Stimulated activated CD4-positive, alpha-beta T cell treated with anti-CD3 and anti-CD28 coated beads, Interleukin-15, amount 100 ng/mL, for 24 hours (primary cell): ENCODE results near the gene CUX1.

ENCODE experiments used
- DNase-seq: peaks from one replicate; pipeline ENCODE4 v3.0.0-alpha.2; 2020

The CUX1 gene

DNA sequence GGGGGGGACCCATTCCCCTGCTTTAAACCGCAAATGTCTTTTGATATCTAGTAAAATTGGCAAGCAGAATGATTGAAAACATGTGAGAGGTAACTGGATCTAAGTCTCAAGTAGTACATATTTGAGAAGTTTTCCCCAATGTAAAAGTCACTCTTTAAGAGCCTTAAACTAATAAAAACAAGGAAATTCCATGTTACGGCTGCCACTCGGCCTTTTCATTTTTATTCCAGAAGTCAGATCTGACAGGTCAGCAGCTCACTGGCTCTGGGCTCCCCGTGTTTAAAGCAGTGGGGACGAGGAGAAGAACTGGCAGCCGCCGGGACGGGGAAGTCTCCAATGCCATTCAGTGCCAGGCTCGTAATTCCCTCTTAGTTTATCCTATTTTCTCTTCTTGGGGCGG, 80.7 kb downstream of the CUX1 start:
- DNase-seq: no peak

DNA sequence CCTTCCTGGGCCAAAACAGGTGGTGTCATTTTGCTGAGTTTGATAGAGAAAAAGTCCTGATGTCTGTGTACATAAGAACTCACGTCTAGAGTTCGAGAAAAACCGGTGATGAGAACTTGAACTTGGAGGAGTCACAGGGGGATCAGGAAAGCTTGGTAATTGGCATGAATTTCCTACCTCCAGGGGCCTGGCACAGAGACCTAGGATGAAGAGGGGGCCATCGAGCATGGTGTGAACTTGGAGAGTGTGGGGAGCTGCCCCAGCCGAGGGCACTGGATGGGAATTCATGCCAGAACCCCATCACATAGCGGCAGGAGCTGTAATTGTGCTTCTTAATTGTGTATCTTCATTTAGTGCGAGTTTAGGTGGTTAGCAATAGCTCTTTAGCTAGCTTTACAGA, 82.2 kb downstream of the CUX1 start:
- no peak for DNase-seq

DNA sequence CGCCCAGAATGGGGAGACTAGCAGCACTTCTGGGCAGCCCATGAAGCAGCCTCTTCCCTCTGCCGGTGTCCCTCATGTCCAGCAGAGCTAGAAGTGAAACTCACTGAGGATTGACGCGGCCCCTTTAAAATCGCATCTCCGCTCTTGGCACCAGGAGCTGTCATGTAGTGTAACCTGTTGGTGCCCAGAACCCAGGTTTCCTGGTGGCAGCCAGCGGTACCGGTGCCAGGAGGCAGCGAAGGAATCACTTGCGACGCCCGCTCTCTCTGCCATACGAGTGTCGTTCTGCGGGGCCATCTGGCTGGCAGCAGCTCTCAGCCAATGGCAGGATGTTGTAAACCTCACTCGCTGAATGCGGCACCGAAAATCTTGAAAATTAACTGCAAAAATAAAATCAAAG, 82.7 kb downstream of the CUX1 start:
- no peak for DNase-seq

DNA sequence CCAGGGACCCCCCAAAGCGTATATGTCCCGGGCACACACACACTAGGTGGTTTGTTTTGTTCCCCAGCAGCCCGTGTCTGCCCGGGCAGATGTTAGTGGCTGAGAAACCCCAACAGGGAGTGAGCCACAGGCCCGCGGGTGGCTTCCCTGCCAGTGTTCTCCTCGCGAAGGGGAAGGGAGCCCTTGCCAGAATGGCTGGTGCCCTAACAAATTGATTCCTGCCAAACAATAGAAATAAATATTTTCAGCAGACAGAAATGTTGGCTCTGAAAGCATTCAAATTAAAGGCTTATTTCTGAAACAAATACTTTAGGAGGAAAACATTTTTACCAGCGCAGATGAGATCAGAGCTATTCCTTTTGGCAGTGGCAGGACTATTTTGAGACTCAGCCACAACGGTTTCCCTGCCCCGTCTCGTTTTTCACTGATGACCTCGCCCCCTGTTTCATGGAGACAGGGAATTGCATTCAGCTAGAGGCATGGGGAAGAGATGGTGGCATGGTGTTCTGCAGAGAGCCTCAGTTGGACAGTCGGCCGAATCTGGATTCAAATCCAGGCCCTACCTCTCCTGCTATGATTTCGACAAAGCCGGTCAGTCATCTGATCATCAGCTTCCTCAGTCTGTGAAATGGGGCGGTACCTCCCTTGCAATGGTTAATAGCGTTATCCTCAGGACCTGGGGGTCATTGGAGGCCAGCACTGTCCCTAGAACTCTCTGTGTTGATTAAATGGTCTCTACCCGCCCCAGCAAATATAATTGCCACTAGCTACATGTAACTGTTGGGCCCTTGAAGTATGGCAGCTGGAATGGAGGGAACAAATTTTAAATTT, 84.5 kb downstream of the CUX1 start:
- DNase-seq: no peak

DNA sequence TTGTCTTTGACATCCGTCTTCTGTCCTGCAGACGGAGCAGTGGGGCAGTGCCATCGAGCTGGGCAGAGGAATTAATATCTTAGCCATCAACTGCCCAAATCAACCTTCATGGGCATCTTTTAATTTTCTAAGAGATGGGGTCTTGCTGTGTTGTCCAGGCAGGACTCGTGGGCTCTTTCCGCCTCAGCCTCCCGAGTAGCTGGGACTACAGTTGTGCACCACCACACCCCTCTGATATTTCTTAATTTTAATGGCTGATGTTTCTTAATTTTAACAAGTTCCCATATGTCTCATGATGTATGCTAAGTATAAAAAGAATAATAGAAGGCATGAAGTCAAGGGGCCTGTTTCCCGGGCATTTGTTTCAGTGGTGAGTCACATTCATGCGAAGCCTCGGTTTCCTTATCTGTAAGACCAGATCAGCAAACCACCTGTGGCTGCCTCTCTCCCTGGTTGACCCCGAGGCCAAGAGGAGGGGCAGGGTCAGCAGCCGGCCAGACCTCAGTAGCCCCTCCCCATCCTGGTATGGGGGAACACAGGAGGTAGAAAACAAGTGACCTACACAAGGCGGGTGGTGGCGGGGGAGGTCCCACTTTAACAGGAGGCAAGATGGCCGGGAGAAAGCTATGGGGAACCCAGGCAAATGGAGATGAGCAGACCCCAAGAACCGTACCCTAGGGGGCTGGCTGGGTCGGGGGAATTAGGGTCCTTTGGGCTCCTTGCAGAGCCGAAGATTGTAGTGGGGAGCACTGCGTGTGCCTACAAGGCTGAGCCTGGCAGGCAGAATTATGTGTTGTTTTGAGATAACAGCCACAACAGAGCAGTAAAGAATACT, 85.5 kb downstream of the CUX1 start:
- no peak for DNase-seq

DNA sequence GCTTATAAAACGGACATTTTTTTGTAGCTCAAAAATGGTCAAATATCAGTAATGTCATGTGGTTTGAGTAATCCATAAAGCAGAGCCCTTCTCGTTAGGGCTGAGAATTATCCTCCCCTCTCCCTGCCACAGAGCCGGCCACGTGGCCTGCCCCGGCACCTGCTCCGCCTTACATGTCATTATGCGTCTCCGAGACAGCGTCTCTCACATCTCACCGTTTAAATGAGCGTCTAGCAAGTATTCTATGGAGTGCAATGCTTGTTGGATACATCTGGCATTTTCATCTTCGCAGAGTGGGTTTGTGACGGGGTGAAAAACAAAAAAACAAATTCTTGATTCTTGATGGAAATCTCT, 86.1 kb downstream of the CUX1 start:
- no peak for DNase-seq

DNA sequence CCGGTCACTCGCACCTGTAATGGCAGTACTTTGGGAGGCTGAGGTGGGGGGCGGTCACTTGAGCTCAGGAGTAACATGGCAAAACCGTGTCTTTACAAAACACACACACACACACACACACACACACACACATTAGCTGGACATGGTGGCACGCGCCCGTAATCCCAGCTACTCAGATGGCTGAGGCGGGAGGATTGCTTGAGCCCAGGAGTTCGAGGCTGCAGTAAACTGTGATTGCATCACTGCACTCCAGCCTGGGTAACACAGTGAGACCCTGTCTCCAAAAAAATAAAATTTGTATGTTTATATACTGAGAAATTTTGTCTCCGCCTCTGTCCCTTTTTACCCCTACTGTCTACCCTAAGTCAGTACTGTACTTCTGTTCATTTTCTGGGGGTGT, 86.6 kb downstream of the CUX1 start:
- no peak for DNase-seq

DNA sequence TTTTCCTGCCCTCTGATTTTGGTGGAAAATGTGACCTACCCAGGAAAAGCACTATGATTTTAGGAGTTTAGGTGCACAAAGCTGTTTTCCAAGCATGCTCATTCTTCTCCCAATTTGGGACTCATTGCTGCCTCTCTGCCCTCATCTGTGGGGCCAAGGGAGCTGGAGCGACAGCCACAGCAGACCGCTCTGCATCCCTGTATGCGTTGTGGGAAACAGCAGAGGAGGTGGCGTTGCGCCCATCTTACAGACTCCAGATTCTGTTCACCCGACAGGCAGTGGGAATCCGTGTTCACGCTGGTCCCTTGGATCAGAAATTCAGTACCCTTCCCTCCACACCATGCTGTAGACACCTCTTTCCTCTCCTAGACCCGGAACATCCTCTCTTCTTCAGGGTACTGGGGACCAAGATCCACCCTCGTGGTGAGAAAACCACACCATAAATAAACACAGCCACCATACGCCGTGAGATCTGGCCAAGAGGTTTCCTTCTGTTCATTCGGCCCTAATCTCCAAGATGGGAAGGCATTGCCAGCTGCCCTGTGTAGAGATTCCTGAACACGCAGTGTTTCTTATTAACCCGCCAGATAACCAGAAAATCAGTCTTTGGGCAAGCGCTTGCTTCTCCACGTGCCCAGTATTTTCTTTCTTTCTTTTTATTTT, 87.9 kb downstream of the CUX1 start:
- no peak for DNase-seq

DNA sequence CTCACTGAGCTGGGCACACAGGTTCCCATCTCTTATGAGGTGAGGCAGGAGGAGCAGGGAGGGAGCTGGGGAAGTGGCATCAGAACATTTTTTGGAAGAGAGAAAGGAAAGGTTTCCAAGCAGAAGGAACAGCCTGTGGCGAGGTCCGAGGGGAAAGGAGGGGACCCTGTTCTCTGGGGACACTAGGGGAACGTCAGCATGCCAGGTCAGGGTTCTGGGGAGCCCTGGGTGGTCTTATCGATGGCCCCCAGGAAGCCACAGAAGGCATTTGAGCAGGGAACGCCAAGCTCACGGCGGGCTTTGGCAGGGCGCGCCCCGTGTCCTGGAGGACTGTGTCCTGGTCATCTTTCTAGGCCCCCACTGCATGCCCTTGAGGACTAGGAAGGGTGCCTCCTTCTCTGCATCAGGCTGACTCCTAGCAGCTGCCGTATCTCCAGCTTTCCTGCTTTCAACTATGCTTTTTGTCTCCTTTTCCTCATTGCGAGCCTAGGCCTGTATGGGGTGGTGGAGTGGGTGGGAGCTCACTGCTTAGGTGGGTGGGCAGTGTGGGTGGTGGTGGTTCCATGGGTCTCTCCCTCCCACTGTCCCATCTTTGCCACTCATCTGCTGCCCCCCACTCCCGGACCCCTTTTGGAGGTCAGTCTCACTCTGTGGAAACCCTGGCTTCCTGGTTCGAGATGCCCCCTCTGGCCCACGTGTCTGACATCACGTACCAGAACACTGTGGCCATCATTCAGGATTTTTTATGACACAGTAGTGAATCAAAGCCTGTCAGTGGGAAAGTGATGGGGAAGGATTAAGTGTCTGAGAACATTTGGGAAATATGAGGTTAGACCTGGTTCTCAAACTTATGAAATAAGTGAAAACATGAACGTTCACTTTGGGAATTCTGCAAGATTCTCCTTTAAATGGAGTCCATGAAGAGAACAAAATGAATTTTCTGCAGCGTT, 89.1 kb downstream of the CUX1 start:
- no peak for DNase-seq

DNA sequence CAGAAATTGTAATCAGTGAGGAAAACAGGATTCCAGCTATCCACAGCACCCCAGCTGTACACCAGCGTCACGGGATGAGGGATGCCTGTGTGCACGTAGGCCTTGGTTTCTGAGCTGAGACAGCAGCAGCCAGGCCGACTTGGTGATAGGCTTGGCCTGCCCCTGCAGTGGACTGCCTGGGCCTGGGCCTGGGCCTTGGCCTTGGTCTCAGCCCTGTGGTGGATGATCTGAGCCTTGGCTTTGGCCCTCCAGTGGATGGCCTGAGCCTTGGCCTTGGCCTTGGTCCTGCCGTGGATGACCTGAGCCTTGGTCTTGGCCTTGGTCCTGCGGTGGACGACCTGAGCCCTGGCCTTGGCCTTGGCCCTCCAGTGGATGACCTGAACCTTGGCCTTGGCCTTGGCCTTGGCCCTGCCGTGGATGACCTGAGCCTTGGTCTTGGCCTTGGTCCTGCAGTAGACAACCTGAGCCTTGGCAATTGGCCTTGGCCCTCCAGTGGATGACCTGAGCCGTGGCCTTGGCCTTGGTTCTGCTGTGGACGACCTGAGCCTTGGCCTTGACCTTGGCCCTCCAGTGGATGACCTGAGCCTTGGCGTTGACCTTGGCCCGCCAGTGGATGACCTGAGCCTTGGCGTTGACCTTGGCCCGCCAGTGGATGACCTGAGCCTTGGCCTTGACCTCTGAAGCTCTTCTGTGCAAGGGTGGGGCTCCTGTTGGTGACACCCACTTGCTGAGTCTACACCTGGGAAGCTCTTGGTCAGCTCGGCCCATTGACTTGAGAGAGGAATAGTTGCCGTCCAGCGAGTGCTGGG, 93.8 kb downstream of the CUX1 start:
- no peak for DNase-seq

DNA sequence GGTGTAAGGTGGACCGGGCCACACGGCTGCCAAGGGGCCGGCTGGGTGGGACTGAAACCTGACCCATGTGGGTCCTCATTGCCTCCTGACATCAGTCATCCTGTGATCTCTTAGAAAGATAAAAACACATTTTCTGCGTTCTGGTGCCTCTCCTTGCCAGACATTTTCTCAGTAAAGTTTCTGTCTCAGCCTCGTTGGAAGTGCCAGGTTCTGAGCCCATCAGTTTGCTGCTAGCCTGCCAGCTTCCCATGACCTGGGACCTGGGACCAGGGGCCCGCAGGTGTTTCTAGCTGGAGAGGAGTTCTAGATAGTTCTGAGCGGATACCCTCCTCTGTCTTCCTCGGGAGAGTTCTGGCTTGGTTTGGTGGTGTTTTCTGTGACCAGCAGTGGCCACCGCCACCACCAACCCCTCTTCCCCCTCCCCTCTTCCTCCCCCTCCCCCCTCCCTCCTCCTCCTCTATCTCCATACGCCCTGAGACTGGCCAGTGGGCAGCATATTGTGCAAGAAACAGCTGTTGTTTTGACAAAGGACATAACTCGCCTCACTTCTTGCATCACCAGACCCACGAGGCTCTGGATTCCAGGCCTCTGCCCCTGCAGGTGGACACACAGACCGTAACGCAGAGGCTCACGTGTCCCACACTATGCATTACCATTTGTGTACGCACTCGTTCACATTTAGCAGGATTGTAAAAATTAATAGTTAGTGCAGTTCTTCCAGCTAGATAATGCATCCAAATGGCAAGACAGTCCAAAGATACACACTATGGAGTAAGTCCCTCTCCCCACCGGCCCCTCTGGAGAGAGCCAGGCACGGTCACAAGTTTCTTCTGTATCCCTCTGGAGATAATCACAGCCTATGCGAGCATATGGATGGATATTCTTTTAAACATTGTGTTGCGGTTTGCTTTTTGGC, 94.6 kb downstream of the CUX1 start:
- no peak for DNase-seq

DNA sequence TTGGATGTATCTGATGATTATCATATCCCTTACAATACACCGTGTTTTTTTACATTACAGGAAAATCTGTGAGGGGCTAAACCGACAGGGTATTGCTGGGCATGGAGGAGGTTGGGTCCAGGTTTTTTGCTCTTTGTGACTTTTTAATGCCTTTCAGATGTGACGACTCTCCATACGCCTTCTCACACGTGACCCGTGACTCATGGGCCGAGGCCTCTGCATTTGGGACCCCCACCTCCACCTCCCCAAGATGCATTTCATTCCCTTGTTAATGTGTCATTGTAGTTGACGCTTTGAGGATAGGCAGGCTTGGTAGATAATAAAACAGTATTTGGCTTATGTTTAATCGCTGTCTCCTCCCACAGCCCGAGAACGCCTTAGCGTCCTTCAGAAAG, 95.3 kb downstream of the CUX1 start:
- no peak for DNase-seq

DNA sequence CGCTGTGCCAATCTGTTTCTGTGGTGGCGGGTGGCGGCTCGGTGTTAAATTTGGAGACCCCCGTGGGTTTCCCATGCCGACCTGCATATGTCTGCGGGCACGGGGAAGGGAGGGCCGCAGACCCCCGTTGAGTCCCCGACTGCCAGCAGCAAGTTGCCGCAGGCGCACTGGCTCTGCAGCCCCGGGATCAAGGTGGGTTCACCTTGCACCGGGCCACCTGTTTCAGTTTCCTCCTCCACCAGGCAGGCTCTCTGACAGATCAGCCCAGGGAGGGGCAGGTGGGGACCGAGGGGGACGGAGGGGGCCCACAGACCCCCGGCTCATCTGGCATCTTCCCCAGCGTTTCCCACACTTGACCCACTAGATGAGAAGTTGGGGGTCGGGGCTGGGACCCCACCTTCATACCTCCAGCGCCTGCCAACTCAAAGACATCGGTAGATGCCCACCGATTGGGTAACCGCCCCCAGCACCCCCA, 95.9 kb downstream of the CUX1 start:
- DNase-seq: no peak

DNA sequence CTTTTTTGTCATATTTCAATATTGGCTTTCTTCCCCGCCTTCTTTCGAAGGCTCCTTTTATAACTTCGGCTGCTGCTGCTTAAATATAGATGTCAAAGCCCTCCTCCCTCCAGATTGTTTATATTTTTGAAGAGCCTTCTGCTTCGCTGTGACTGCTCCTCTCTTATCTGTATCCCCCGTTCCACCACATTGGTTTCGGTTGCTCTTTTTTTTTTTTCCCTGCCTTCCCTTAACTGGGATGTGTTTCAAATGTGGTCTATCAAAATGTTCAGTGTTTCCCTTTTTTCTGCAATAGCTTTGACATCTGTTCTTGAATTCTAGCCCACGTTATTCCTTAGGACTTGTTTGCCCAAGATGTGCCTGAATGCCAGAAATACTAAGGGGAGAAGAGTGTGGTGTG, 96.4 kb downstream of the CUX1 start:
- DNase-seq: no peak

DNA sequence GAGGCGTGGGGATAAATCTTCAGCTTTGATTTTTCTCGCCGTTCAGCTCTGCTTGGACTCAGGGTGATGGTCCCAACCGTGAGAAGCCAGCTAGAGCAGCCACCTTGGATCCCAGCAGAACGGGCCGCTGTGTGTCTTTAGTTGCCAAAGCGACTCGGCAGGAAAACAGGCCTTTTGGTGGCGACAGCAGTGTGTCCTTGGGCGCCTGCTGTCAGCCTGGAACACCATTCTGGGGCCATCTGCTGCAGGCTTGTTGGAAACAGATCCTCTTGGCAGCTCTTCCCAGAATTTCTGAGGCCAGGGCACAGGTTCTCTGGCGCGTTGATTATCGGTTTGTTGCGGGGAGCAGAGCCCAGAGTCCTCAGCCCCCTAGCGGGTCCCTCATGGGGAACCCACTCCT, 97.6 kb downstream of the CUX1 start:
- DNase-seq: no peak

DNA sequence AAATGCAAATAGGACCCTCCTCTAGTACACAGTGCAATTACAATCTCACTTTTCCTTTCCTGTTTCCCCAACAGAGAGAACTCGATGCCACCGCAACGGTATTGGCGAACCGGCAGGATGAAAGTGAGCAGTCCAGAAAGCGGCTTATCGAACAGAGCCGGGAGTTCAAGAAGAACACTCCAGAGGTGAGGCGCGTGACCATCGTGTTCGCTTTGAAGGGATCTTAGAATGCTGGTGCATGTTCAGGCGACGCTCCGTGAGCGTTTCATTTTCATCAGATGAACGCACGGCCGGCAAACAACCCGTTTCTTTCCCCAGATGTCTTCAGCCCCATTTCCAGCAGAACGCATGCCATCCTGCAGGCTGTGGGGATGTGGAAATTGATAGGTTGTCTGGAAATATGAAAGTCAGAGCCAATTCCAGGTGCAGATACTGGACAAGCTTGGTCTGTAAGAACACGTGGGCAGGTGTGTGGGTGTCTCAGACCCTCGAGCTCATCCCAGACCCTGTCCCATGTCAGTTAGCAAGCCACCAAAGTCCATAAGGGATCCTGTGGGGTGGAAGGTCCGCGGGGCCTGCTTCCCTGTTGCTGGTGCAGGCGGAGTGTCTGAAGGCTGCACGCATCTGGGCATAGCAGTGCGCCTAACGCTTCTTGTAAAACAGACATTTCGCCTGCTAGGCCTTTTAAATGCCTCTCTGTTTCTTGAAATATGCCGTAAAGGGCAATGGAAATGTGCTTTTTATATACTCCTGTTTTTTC, 98.8 kb downstream of the CUX1 start:
- DNase-seq: no peak

DNA sequence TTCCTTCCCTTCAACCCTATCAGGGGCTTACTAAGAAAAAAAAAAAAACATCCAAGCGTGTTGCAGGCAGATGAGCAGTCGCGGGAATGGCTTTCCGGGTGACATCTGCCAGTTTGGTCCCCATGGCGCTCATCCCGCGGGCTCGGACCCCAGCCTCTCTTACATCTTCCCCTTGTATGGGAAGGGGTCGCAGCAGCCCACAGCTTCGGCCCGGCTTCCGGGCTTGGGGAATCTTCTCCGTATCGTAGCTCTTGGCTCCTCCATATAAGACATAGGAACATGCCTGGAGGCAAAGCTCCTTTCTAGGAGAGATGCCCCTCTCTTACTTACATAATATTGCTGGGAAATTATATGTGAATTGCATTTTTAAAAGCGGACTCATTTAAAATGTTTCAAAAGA, 99.5 kb downstream of the CUX1 start:
- no peak for DNase-seq

DNA sequence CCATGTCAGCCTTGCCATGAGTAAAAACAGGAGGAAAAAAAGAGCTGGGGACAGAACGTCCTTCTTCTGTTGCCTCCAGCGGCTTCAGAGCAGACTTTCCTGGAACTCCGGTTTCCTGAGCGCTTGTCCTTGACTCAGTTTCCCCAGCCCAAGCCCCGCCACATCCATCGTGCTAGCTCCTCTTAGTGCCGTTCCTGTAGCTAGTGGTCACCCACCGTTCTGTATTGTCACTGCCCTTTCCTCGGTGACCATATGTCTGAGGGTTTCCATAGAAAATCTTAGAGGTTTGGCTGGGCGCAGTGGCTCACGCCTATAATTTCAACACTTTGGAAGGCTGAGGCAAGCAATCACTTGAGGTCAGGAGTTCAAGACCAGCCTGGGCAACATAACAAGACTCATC, 100.1 kb downstream of the CUX1 start:
- DNase-seq: no peak

DNA sequence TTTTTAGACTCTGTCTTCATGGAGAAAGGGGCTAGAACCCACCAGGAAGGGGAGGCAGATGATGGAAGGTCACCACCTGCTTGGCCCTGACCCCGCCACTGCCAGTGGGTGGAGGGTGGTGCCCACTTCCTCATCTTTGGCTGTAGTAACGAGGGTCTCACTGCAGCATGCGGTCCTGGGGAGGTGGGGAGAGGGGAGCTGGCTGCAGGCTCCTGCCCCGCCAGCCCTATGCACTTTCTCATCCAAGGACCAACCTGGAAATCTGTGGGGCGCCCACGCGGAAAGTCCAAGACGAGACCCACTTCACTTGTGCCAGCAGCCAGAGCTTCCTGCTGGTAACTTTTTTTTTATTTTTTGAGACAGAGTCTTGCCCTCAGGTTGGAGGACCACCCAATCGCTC, 101.0 kb downstream of the CUX1 start:
- DNase-seq: no peak
